Thymus (tissue), 11 donors: ENCODE data around the gene SHROOM3. TPM values are rescaled to one million over a fixed set of nuclear protein-coding genes. Genes with fewer than 3 reads are reported as not detected.

Source experiments
- DNase-seq, 9 donors: peaks; one replicate each; pipeline ENCODE4 v3.0.0-alpha.2; 2013; ENCODE audit warnings: low spot score in 9 of 9, low read depth in 6 of 9, missing footprints in 1 of 9
- H3K27ac ChIP-seq, 2 donors: one replicate each; pipeline ENCODE4 v1.5.1; 2013; ENCODE audit warnings: control low read depth in 1 of 2, low read depth in 1 of 2, low read length in 1 of 2, mild to moderate bottlenecking in 1 of 2, moderate library complexity in 1 of 2
- H3K27me3 ChIP-seq, 2 donors: one replicate each; pipeline ENCODE4 v1.5.1; 2013; ENCODE audit warnings: low read length in 1 of 2; ENCODE audit not compliant: control insufficient read depth in 2 of 2, insufficient read depth in 1 of 2
- H3K36me3 ChIP-seq, 2 donors: one replicate each; pipeline ENCODE4 v1.5.1; 2013; ENCODE audit warnings: low read length in 1 of 2, mild to moderate bottlenecking in 1 of 2, moderate library complexity in 1 of 2; ENCODE audit not compliant: control insufficient read depth in 2 of 2, insufficient read depth in 2 of 2
- H3K4me1 ChIP-seq, 2 donors: one replicate each; pipeline ENCODE4 v1.5.1; 2013; ENCODE audit warnings: low read length in 2 of 2; ENCODE audit not compliant: control insufficient read depth in 2 of 2, insufficient read depth in 2 of 2
- H3K4me3 ChIP-seq, 2 donors: one replicate each; pipeline ENCODE4 v1.5.1; 2013; ENCODE audit warnings: low read length in 2 of 2, control low read depth in 1 of 2, mild to moderate bottlenecking in 1 of 2
- H3K9me3 ChIP-seq, 2 donors: one replicate each; pipeline ENCODE4 v1.5.1; 2013; ENCODE audit warnings: low read length in 1 of 2, mild to moderate bottlenecking in 1 of 2; ENCODE audit not compliant: control insufficient read depth in 2 of 2, insufficient read depth in 1 of 2
- WGBS: extraction: QIAGEN DNeasy Blood & Tissue Kit; methylation state at CpG from one replicate; pipeline ENCODE4 v1.1.7; 2013; 5-methylcytosine and 5-hydroxymethylcytosine counted together
- polyA plus RNA-seq: library from polyadenylated mRNA; stranded (reverse); fragments of 200-250 nt; gene quantifications from one replicate; pipeline ENCODE4 v1.2.3, GENCODE V29; 2013
- total RNA-seq: library from RNA; stranded (reverse); fragments of 120-200 nt; gene quantifications from one replicate; pipeline ENCODE4 v1.2.4, GENCODE V29; 2013
- donor health status: healthy.

SHROOM3 gene
- total and polyA plus RNA-seq, 2 donors, result 1.2 to 1.7 TPM

- 97% methylated on average over 7 of the region's 7 CpGs for WGBS
- H3K4me3 ChIP-seq, result no peak overlapping the region
- no peaks in the 10 kb centered on the region for H3K4me1 ChIP-seq
- H3K36me3 ChIP-seq, result no peaks in the 10 kb centered on the region
- no peak overlapping the region for H3K27ac ChIP-seq
- no peaks in the 10 kb centered on the region for H3K9me3 ChIP-seq
- no peaks in the 10 kb centered on the region for H3K27me3 ChIP-seq
- no peak for DNase-seq
These were observed 22.9 kb downstream of the SHROOM3 start for GRCh38 chr4:76457885-76458284.

DNA sequence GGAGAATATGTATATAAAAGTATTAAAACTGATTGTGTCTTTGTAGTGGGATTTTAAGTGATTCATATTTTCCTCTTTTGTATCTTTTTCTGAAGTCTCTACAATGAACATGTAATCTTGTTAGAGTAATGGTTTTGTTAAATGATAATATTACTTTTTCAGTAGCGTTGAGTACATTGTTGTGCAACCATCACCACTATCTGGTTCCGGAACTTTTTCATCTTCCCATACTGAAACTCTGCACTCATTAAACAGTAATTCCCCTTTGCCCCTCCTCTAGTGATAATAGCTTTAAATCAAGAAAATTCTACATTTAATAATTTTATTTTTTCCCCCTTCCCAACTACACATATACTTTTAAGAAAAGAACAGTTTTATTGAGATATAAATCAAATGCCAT, 23.3 kb downstream of the SHROOM3 start:
- Histone ChIP-seq H3K27me3 (no peaks in the 10 kb centered on the region), H3K4me3 (no peak overlapping the region), H3K27ac (no peak overlapping the region), H3K9me3 (no peaks in the 10 kb centered on the region), H3K36me3 (no peaks in the 10 kb centered on the region), H3K4me1 (no peaks in the 10 kb centered on the region)
- no peak for DNase-seq
- WGBS, result 96% methylated on average over 2 of the region's 2 CpGs

GRCh38 chr4:76458825-76459224, 23.8 kb downstream of the SHROOM3 start:
- Histone ChIP-seq H3K27me3 (no peaks in the 10 kb centered on the region), H3K9me3 (peaks cover 0 to 5% of the 10 kb centered on the region in 2 donors), H3K4me3 (no peak overlapping the region), H3K4me1 (no peaks in the 10 kb centered on the region), H3K27ac (no peak overlapping the region), H3K36me3 (no peaks in the 10 kb centered on the region)
- no peak for DNase-seq
- 93% methylated on average over 3 of the region's 3 CpGs for WGBS

- Histone ChIP-seq H3K4me1 (no peaks in the 10 kb centered on the region), H3K36me3 (no peaks in the 10 kb centered on the region), H3K27ac (no peak overlapping the region), H3K4me3 (no peak overlapping the region), H3K9me3 (peaks cover 0 to 8% of the 10 kb centered on the region in 2 donors), H3K27me3 (no peaks in the 10 kb centered on the region)
- no peak for DNase-seq
- 90% methylated on average over 11 of the region's 11 CpGs for WGBS
These were observed 24.3 kb downstream of the SHROOM3 start for GRCh38 chr4:76459291-76459723.

GRCh38 chr4:76463568-76463967, 28.5 kb downstream of the SHROOM3 start:
- no peak for DNase-seq
- no peaks in the 10 kb centered on the region for H3K36me3 ChIP-seq
- 94% methylated on average over 2 of the region's 2 CpGs for WGBS
- no peaks in the 10 kb centered on the region for H3K27me3 ChIP-seq
- no peaks in the 10 kb centered on the region for H3K4me1 ChIP-seq
- H3K4me3 ChIP-seq, result no peak overlapping the region
- peaks cover 0 to 8% of the 10 kb centered on the region in 2 donors for H3K9me3 ChIP-seq
- H3K27ac ChIP-seq, result no peak overlapping the region

DNA sequence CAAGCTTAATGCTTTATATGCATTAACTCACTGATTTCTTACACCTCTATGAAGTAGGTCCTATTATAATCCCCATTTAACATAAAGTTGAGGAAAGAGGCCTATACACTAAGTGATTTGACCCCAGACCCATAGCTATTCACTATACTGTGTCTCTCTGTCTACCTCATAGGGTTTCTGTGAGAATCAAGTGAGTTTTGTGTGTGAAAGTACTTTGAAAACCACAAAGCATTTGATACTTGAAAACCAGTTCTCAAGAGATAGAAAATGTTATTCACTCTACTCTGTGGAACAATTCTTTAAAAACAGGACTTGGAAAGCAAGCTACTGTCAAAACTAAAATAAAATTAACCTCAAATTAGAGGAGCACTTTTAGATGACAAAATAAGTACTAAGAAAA, 35.0 kb downstream of the SHROOM3 start:
- Histone ChIP-seq H3K36me3 (no peaks in the 10 kb centered on the region), H3K4me1 (no peaks in the 10 kb centered on the region), H3K9me3 (no peaks in the 10 kb centered on the region), H3K27ac (no peak overlapping the region), H3K27me3 (no peaks in the 10 kb centered on the region), H3K4me3 (no peak overlapping the region)
- no peak for DNase-seq

GRCh38 chr4:76470532-76470931, 35.5 kb downstream of the SHROOM3 start:
- H3K27ac ChIP-seq, result no peak overlapping the region
- H3K27me3 ChIP-seq, result no peaks in the 10 kb centered on the region
- no peaks in the 10 kb centered on the region for H3K4me1 ChIP-seq
- no peak for DNase-seq
- 92% methylated on average over 1 of the region's 1 CpG for WGBS
- H3K36me3 ChIP-seq, result no peaks in the 10 kb centered on the region
- H3K4me3 ChIP-seq, result no peak overlapping the region
- no peaks in the 10 kb centered on the region for H3K9me3 ChIP-seq

- Histone ChIP-seq H3K27ac (no peak overlapping the region), H3K36me3 (no peaks in the 10 kb centered on the region), H3K27me3 (no peaks in the 10 kb centered on the region), H3K9me3 (peaks cover 0 to 3% of the 10 kb centered on the region in 2 donors), H3K4me3 (no peak overlapping the region), H3K4me1 (no peaks in the 10 kb centered on the region)
- DNase-seq, result no peak
- 95% methylated on average over 1 of the region's 1 CpG for WGBS
These were observed 41.5 kb downstream of the SHROOM3 start for GRCh38 chr4:76476571-76476970.

DNA sequence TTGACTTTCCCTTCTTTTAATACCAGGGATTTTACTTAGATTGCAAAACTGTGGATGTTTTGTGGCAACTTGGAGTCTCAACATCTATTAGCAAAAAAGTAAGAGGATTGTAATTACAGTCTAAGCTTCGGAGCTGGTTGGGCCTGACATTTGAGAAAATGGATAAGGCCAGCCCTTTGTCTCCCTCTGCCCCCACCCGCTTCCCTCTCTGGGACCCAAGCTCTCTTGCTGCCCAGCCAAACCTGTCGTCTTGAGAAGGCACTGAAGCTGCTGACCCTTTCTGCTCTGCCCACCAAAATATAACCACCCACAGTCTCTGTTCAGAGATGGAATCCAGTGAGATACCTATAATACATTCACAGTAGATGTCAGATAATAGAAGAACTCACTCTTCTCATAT, 49.6 kb downstream of the SHROOM3 start:
- no peak for DNase-seq
- WGBS, result 98% methylated on average over 3 of the region's 3 CpGs
- Histone ChIP-seq H3K4me3 (no peak overlapping the region), H3K36me3 (no peaks in the 10 kb centered on the region), H3K27ac (no peak overlapping the region), H3K27me3 (no peaks in the 10 kb centered on the region), H3K9me3 (no peaks in the 10 kb centered on the region), H3K4me1 (no peaks in the 10 kb centered on the region)

- WGBS, result 63% methylated on average over 3 of the region's 3 CpGs
- Histone ChIP-seq H3K4me3 (no peak overlapping the region), H3K9me3 (no peaks in the 10 kb centered on the region), H3K36me3 (no peaks in the 10 kb centered on the region), H3K27ac (no peak overlapping the region), H3K4me1 (no peaks in the 10 kb centered on the region), H3K27me3 (no peaks in the 10 kb centered on the region)
- DNase-seq, result no peak
These were observed 50.4 kb downstream of the SHROOM3 start for GRCh38 chr4:76485450-76485849.
